Measurements from ENCODE around the gene CCHCR1.

Gene CCHCR1

DNA sequence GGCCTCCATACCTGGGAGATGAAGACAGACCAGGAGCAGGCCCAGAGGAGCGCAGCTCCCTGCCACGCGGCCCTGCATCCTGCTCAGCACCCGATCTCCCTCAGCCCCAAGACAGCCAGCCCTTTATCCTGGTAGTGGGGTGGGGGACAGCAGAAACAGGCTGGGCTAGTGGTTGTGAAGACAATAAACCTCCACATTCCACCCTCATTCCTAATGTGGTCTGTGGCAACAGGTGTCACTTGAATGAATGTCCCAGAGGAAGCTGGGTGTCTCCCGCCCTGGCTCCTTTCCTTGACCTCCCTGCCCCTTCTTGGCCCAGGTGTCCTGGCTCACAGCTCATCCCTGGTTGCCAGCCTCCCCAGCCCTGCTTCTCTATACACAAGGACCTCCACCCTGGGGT is 45.1 kb downstream of the CCHCR1 start, which contains the start of gene C6orf15:
C6orf15 (minus strand) TSS at position 98 of the 400 bp plus-strand sequence; CDS start at position 78, 20 bp downstream.
- Histone ChIP-seq H3K4me3 (ENCODE audit: low read depth, low read length) (no peak within 1 kb of the TSS), H3K27me3 (ENCODE audit: control insufficient read depth, insufficient read depth, low read length) (no peaks in the 10 kb centered on the region), H3K36me3 (ENCODE audit: control insufficient read depth, insufficient read depth, low read length) (no peaks in the 10 kb centered on the region), H3K4me1 (peaks cover 28% of the 10 kb centered on the region), H3K79me2 (no peaks in the 10 kb centered on the region), H3K27ac (no peak within 1 kb of the TSS), H2AFZ (no peak within 1 kb of the TSS), H3K9ac (no peak within 1 kb of the TSS), H3K4me2 (ENCODE audit: low read length) (no peak within 1 kb of the TSS), H3K9me3 (ENCODE audit: control insufficient read depth, low read length) (no peaks in the 10 kb centered on the region)
- TF ChIP-seq, protein P1, sequence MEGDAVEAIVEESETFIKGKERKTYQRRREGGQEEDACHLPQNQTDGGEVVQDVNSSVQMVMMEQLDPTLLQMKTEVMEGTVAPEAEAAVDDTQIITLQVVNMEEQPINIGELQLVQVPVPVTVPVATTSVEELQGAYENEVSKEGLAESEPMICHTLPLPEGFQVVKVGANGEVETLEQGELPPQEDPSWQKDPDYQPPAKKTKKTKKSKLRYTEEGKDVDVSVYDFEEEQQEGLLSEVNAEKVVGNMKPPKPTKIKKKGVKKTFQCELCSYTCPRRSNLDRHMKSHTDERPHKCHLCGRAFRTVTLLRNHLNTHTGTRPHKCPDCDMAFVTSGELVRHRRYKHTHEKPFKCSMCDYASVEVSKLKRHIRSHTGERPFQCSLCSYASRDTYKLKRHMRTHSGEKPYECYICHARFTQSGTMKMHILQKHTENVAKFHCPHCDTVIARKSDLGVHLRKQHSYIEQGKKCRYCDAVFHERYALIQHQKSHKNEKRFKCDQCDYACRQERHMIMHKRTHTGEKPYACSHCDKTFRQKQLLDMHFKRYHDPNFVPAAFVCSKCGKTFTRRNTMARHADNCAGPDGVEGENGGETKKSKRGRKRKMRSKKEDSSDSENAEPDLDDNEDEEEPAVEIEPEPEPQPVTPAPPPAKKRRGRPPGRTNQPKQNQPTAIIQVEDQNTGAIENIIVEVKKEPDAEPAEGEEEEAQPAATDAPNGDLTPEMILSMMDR (IDR thresholded peaks at IDR 0.05): no peak

- Histone ChIP-seq H3K9ac (no peak overlapping the region), H3K4me2 (ENCODE audit: low read length) (no peak overlapping the region), H3K27ac (no peak overlapping the region), H3K4me1 (peaks cover 21% of the 10 kb centered on the region), H3K36me3 (ENCODE audit: control insufficient read depth, insufficient read depth, low read length) (no peaks in the 10 kb centered on the region), H3K79me2 (no peaks in the 10 kb centered on the region), H3K27me3 (ENCODE audit: control insufficient read depth, insufficient read depth, low read length) (no peaks in the 10 kb centered on the region), H3K4me3 (ENCODE audit: low read depth, low read length) (no peak overlapping the region), H3K9me3 (ENCODE audit: control insufficient read depth, low read length) (no peaks in the 10 kb centered on the region), H2AFZ (no peak overlapping the region)
- TF ChIP-seq, protein P1 (IDR thresholded peaks at IDR 0.05): no peak
Measured at GRCh38 chr6:31111712-31112111, 45.9 kb downstream of the CCHCR1 start.

- TF ChIP-seq, protein P1 (IDR thresholded peaks at IDR 0.05): no peak
- Histone ChIP-seq H3K27me3 (ENCODE audit: control insufficient read depth, insufficient read depth, low read length) (no peaks in the 10 kb centered on the region), H3K4me3 (ENCODE audit: low read depth, low read length) (no peak overlapping the region), H3K9me3 (ENCODE audit: control insufficient read depth, low read length) (no peaks in the 10 kb centered on the region), H3K4me1 (peaks cover 21% of the 10 kb centered on the region), H3K36me3 (ENCODE audit: control insufficient read depth, insufficient read depth, low read length) (no peaks in the 10 kb centered on the region), H2AFZ (no peak overlapping the region), H3K4me2 (ENCODE audit: low read length) (no peak overlapping the region), H3K27ac (no peak overlapping the region), H3K79me2 (no peaks in the 10 kb centered on the region), H3K9ac (no peak overlapping the region)
Measured at GRCh38 chr6:31110825-31111582, 46.6 kb downstream of the CCHCR1 start.

- Histone ChIP-seq H2AFZ (no peak overlapping the region), H3K36me3 (ENCODE audit: control insufficient read depth, insufficient read depth, low read length) (no peaks in the 10 kb centered on the region), H3K4me3 (ENCODE audit: low read depth, low read length) (no peak overlapping the region), H3K4me1 (no peaks in the 10 kb centered on the region), H3K27me3 (ENCODE audit: control insufficient read depth, insufficient read depth, low read length) (no peaks in the 10 kb centered on the region), H3K79me2 (no peaks in the 10 kb centered on the region), H3K9ac (no peak overlapping the region), H3K4me2 (ENCODE audit: low read length) (no peak overlapping the region), H3K9me3 (ENCODE audit: control insufficient read depth, low read length) (no peaks in the 10 kb centered on the region), H3K27ac (no peak overlapping the region)
- TF ChIP-seq, protein P1 (IDR thresholded peaks at IDR 0.05): no peak
Measured at GRCh38 chr6:31107052-31107451, 50.5 kb downstream of the CCHCR1 start.

DNA sequence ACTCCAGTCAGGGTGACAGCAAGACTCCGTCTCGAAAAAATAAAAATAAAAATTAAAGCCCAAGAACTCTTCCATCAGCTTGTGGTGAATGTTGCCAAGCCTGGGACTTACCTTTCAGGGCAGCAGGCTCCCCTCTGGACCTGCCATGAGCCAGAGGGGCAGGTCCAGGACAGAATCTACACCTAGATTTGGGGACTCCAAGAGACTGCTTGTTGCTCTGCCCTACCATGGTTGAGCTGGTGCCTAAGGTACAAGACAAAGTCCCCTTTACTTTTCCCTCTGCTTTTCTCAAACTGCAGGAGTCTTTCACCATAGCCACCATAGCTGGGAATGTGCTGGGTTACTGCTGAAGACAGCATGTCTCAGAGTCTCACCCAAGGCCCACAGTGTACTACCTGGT is 54.5 kb downstream of the CCHCR1 start:
- Histone ChIP-seq H3K4me1 (no peaks in the 10 kb centered on the region), H3K27ac (no peak overlapping the region), H3K9ac (no peak overlapping the region), H3K79me2 (no peaks in the 10 kb centered on the region), H3K9me3 (ENCODE audit: control insufficient read depth, low read length) (no peaks in the 10 kb centered on the region), H2AFZ (no peak overlapping the region), H3K36me3 (ENCODE audit: control insufficient read depth, insufficient read depth, low read length) (no peaks in the 10 kb centered on the region), H3K4me2 (ENCODE audit: low read length) (no peak overlapping the region), H3K27me3 (ENCODE audit: control insufficient read depth, insufficient read depth, low read length) (no peaks in the 10 kb centered on the region), H3K4me3 (ENCODE audit: low read depth, low read length) (no peak overlapping the region)
- TF ChIP-seq, protein P1 (IDR thresholded peaks at IDR 0.05): no peak
